Hepatic stellate cell (primary cell): ENCODE measurements around the gene PRPF40A.

Experiments
- DNase-seq: peaks from one replicate; pipeline ENCODE4 v3.0.0; 2011; ENCODE audit warnings: low spot score

The PRPF40A gene

GRCh38 chr2:152718076-152718908 is 1.0 kb upstream of the PRPF40A start, which contains the start of gene ARL6IP6:
ARL6IP6 (plus strand) TSS chr2:152718620; CDS start chr2:152718625, 5 bp downstream.
- peak; percentile 87 for DNase-seq

GRCh38 chr2:152716805-152717227 is 445 bp downstream of the PRPF40A start:
- DNase-seq, result peak; percentile 0

- DNase-seq, result peak; percentile 14
Measured at GRCh38 chr2:152715854-152716428, 1.3 kb downstream of the PRPF40A start.

GRCh38 chr2:152715112-152715511 is 2.1 kb downstream of the PRPF40A start:
- no peak for DNase-seq

GRCh38 chr2:152710713-152711112 is 6.5 kb downstream of the PRPF40A start:
- DNase-seq, result peak; percentile 13

- DNase-seq, result no peak
Measured at GRCh38 chr2:152708742-152709141, 8.5 kb downstream of the PRPF40A start.

GRCh38 chr2:152706477-152707021 is 10.7 kb downstream of the PRPF40A start:
- no peak for DNase-seq

- DNase-seq, result no peak
Measured at GRCh38 chr2:152701198-152701597, 16.1 kb downstream of the PRPF40A start.

- DNase-seq, result no peak
Measured at GRCh38 chr2:152696476-152696875, 20.8 kb downstream of the PRPF40A start.

- DNase-seq, result no peak
Measured at GRCh38 chr2:152695763-152696162, 21.5 kb downstream of the PRPF40A start.

- peak; percentile 24 for DNase-seq
Measured at GRCh38 chr2:152694161-152694661, 23.1 kb downstream of the PRPF40A start.

- DNase-seq, result no peak
Measured at GRCh38 chr2:152693033-152693432, 24.2 kb downstream of the PRPF40A start.

- no peak for DNase-seq
Measured at GRCh38 chr2:152686321-152686720, 30.9 kb downstream of the PRPF40A start.

- no peak for DNase-seq
Measured at GRCh38 chr2:152683400-152683799, 33.9 kb downstream of the PRPF40A start.

GRCh38 chr2:152682663-152683062 is 34.6 kb downstream of the PRPF40A start:
- no peak for DNase-seq

- no peak for DNase-seq
Measured at GRCh38 chr2:152678808-152679207, 38.5 kb downstream of the PRPF40A start.

GRCh38 chr2:152676461-152676860 is 40.8 kb downstream of the PRPF40A start:
- DNase-seq, result no peak

GRCh38 chr2:152674334-152674733 is 42.9 kb downstream of the PRPF40A start:
- DNase-seq, result no peak

- no peak for DNase-seq
Measured at GRCh38 chr2:152664725-152665124, 52.5 kb downstream of the PRPF40A start.

GRCh38 chr2:152661076-152661475 is 56.2 kb downstream of the PRPF40A start:
- no peak for DNase-seq

GRCh38 chr2:152658221-152658620 is 59.0 kb downstream of the PRPF40A start:
- DNase-seq, result no peak

GRCh38 chr2:152657043-152657442 is 60.2 kb downstream of the PRPF40A start:
- DNase-seq, result no peak

GRCh38 chr2:152655880-152656279 is 61.4 kb downstream of the PRPF40A start:
- no peak for DNase-seq
